ENCODE data around the gene TRIO. TPM values are rescaled to one million over a fixed set of nuclear protein-coding genes. Genes with fewer than 3 reads are reported as not detected.

Gene TRIO
- total and polyA plus RNA-seq, 2 donors = 35.8 to 233 TPM

- peaks cover 2% of the 10 kb centered on the region for H3K36me3 ChIP-seq (ENCODE audit: insufficient read depth)
- H3K27ac ChIP-seq (ENCODE audit: low read depth) = no peak overlapping the region
- no peaks in the 10 kb centered on the region for H3K4me1 ChIP-seq (ENCODE audit: insufficient read depth)
- no peak for DNase-seq (ENCODE audit: extremely low spot score)
- H3K4me3 ChIP-seq (ENCODE audit: low read depth, low read length) = no peak overlapping the region
- WGBS = 76% methylated on average over 12 of the region's 12 CpGs
Measured at GRCh38 chr5:14410068-14410393, 266.9 kb downstream of the TRIO start.

GRCh38 chr5:14410394-14411201 lies 267.5 kb downstream of the TRIO start:
- Histone ChIP-seq H3K4me1 (ENCODE audit: insufficient read depth) (no peaks in the 10 kb centered on the region), H3K27ac (ENCODE audit: low read depth) (peak overlapping the region; percentile 28), H3K4me3 (ENCODE audit: low read depth, low read length) (no peak overlapping the region), H3K36me3 (ENCODE audit: insufficient read depth) (peaks cover 2% of the 10 kb centered on the region)
- WGBS = 38% methylated on average over 18 of the region's 18 CpGs
- DNase-seq (ENCODE audit: extremely low spot score) = peak; percentile 83

GRCh38 chr5:14411216-14411615 lies 268.1 kb downstream of the TRIO start:
- 71% methylated on average over 6 of the region's 6 CpGs for WGBS
- H3K27ac ChIP-seq (ENCODE audit: low read depth) = no peak overlapping the region
- H3K36me3 ChIP-seq (ENCODE audit: insufficient read depth) = peaks cover 2% of the 10 kb centered on the region
- DNase-seq (ENCODE audit: extremely low spot score) = no peak
- no peaks in the 10 kb centered on the region for H3K4me1 ChIP-seq (ENCODE audit: insufficient read depth)
- H3K4me3 ChIP-seq (ENCODE audit: low read depth, low read length) = no peak overlapping the region

GRCh38 chr5:14413331-14413750 lies 270.2 kb downstream of the TRIO start:
- DNase-seq (ENCODE audit: extremely low spot score) = no peak
- Histone ChIP-seq H3K27ac (ENCODE audit: low read depth) (no peak overlapping the region), H3K4me1 (ENCODE audit: insufficient read depth) (no peaks in the 10 kb centered on the region), H3K36me3 (ENCODE audit: insufficient read depth) (peaks cover 2% of the 10 kb centered on the region), H3K4me3 (ENCODE audit: low read depth, low read length) (no peak overlapping the region)
- 87% methylated on average over 7 of the region's 7 CpGs for WGBS

GRCh38 chr5:14414007-14414406 lies 270.9 kb downstream of the TRIO start:
- H3K36me3 ChIP-seq (ENCODE audit: insufficient read depth) = peaks cover under 1% of the 10 kb centered on the region
- no peaks in the 10 kb centered on the region for H3K4me1 ChIP-seq (ENCODE audit: insufficient read depth)

GRCh38 chr5:14414656-14415023 lies 271.5 kb downstream of the TRIO start:
- no peaks in the 10 kb centered on the region for H3K36me3 ChIP-seq (ENCODE audit: insufficient read depth)
- no peaks in the 10 kb centered on the region for H3K4me1 ChIP-seq (ENCODE audit: insufficient read depth)
- 96% methylated on average over 7 of the region's 7 CpGs for WGBS
- H3K27ac ChIP-seq (ENCODE audit: low read depth) = no peak overlapping the region
- no peak for DNase-seq (ENCODE audit: extremely low spot score)
- no peak overlapping the region for H3K4me3 ChIP-seq (ENCODE audit: low read depth, low read length)

More at GRCh38 chr5:14414007-14414406, 270.9 kb downstream of the TRIO start:
- no peak for DNase-seq (ENCODE audit: extremely low spot score)
- Histone ChIP-seq H3K27ac (ENCODE audit: low read depth) (no peak overlapping the region), H3K4me3 (ENCODE audit: low read depth, low read length) (no peak overlapping the region)
- WGBS = 94% methylated on average over 11 of the region's 11 CpGs

- Histone ChIP-seq H3K27ac (ENCODE audit: low read depth) (no peak overlapping the region), H3K4me3 (ENCODE audit: low read depth, low read length) (no peak overlapping the region), H3K4me1 (ENCODE audit: insufficient read depth) (no peaks in the 10 kb centered on the region), H3K36me3 (ENCODE audit: insufficient read depth) (peaks cover 2% of the 10 kb centered on the region)
- WGBS = 87% methylated on average over 16 of the region's 16 CpGs
- no peak for DNase-seq (ENCODE audit: extremely low spot score)
Measured at GRCh38 chr5:14415024-14415697, 272.0 kb downstream of the TRIO start.

GRCh38 chr5:14415698-14416074 lies 272.5 kb downstream of the TRIO start:
- H3K4me3 ChIP-seq (ENCODE audit: low read depth, low read length) = no peak overlapping the region
- H3K27ac ChIP-seq (ENCODE audit: low read depth) = no peak overlapping the region
- DNase-seq (ENCODE audit: extremely low spot score) = no peak
- WGBS = 66% methylated on average over 3 of the region's 3 CpGs
- no peaks in the 10 kb centered on the region for H3K4me1 ChIP-seq (ENCODE audit: insufficient read depth)
- H3K36me3 ChIP-seq (ENCODE audit: insufficient read depth) = peaks cover 2% of the 10 kb centered on the region

GRCh38 chr5:14416621-14417275 lies 273.6 kb downstream of the TRIO start:
- H3K36me3 ChIP-seq (ENCODE audit: insufficient read depth) = peaks cover 2% of the 10 kb centered on the region
- 59% methylated on average over 12 of the region's 12 CpGs for WGBS
- no peaks in the 10 kb centered on the region for H3K4me1 ChIP-seq (ENCODE audit: insufficient read depth)
- peak overlapping the region; percentile 39 for H3K27ac ChIP-seq (ENCODE audit: low read depth)
- H3K4me3 ChIP-seq (ENCODE audit: low read depth, low read length) = no peak overlapping the region
- no peak for DNase-seq (ENCODE audit: extremely low spot score)

GRCh38 chr5:14417276-14417730 lies 274.2 kb downstream of the TRIO start:
- no peaks in the 10 kb centered on the region for H3K4me1 ChIP-seq (ENCODE audit: insufficient read depth)
- no peak overlapping the region for H3K4me3 ChIP-seq (ENCODE audit: low read depth, low read length)
- H3K36me3 ChIP-seq (ENCODE audit: insufficient read depth) = peaks cover 2% of the 10 kb centered on the region
- H3K27ac ChIP-seq (ENCODE audit: low read depth) = no peak overlapping the region
- no peak for DNase-seq (ENCODE audit: extremely low spot score)
- 64% methylated on average over 5 of the region's 5 CpGs for WGBS

GRCh38 chr5:14417792-14418765 lies 274.9 kb downstream of the TRIO start:
- DNase-seq (ENCODE audit: extremely low spot score) = no peak
- Histone ChIP-seq H3K36me3 (ENCODE audit: insufficient read depth) (peaks cover 2% of the 10 kb centered on the region), H3K4me1 (ENCODE audit: insufficient read depth) (no peaks in the 10 kb centered on the region), H3K27ac (ENCODE audit: low read depth) (peak overlapping the region; percentile 24), H3K4me3 (ENCODE audit: low read depth, low read length) (no peak overlapping the region)
- WGBS = 83% methylated on average over 17 of the region's 17 CpGs

GRCh38 chr5:14419686-14420085 lies 276.5 kb downstream of the TRIO start:
- Histone ChIP-seq H3K36me3 (ENCODE audit: insufficient read depth) (peaks cover 2% of the 10 kb centered on the region), H3K4me3 (ENCODE audit: low read depth, low read length) (no peak overlapping the region), H3K27ac (ENCODE audit: low read depth) (no peak overlapping the region), H3K4me1 (ENCODE audit: insufficient read depth) (no peaks in the 10 kb centered on the region)
- no peak for DNase-seq (ENCODE audit: extremely low spot score)
- WGBS = 97% methylated on average over 12 of the region's 12 CpGs

All from urinary bladder (tissue), 4 donors.